K562 treated with DMSO at 1 percent for 12 hours (cell line): ENCODE results near the gene LGI1. TPM values are rescaled to one million over a fixed set of nuclear protein-coding genes. Genes with fewer than 3 reads are reported as not detected.

Experiments used
- total RNA-seq: library from RNA; unstranded; fragments of 300-600 nt; gene quantifications from 2 replicates; pipeline ENCODE4 v1.2.3, GENCODE V29; 2022; ENCODE audit not compliant: insufficient read depth

Gene LGI1
- not detected in 2 replicates for total RNA-seq

GRCh38 chr10:93757801-93758507, at the start of gene LGI1:
Gene LGI1 (plus strand): TSS chr10:93757936. CDS start chr10:93758145, 209 bp downstream.

Other genes starting within 250 kb of the LGI1 start
- not detected in 2 replicates for gene FFAR4, start 191.3 kb upstream of the LGI1 start, total RNA-seq
- not detected in 2 replicates for gene RBP4, start 156.7 kb upstream of the LGI1 start, total RNA-seq
- not detected in 2 replicates for gene PDE6C, start 145.4 kb upstream of the LGI1 start, total RNA-seq
- 3.1 and 6.2 TPM in 2 replicates for gene FRA10AC1, start 55.3 kb upstream of the LGI1 start, total RNA-seq
- gene SLC35G1, start 136.0 kb downstream of the LGI1 start, total RNA-seq: 2.7 and 5.1 TPM in 2 replicates
- 0.14 TPM in 1 of 2 replicates, not detected in the other for gene PLCE1, start 236.0 kb downstream of the LGI1 start, total RNA-seq